Endothelial cell of umbilical vein (primary cell): ENCODE data around the gene THUMPD2.

ENCODE experiments used
- CTCF ChIP-seq, 2 donors: IDR thresholded peaks; 1 replicate in 1 of 2; 2 replicates in 1 of 2; pipeline ENCODE4 v1.5.1; 2011; ENCODE audit warnings: low read length in 2 of 2, mild to moderate bottlenecking in 2 of 2, moderate library complexity in 2 of 2, control low read depth in 1 of 2, inconsistent platforms in 1 of 2, low read depth in 1 of 2; ENCODE audit not compliant: insufficient read depth in 1 of 2; ENCODE audit errors: extremely low read depth in 1 of 2
- EZH2 ChIP-seq: IDR thresholded peaks from 2 replicates; pipeline ENCODE4 v1.6.1; 2012; ENCODE audit warnings: borderline replicate concordance, low read depth, mild to moderate bottlenecking, moderate library complexity, low read length, inconsistent platforms; ENCODE audit not compliant: severe bottlenecking
- POLR2A ChIP-seq: IDR thresholded peaks from 2 replicates; pipeline ENCODE4 v1.6.1; 2012; ENCODE audit warnings: low read depth, mild to moderate bottlenecking, control low read depth, low read length
- TF ChIP-seq, protein P1 (sequence below): IDR thresholded peaks from 2 replicates; pipeline ENCODE4 v1.6.1; 2011; ENCODE audit not compliant: insufficient read depth, insufficient read length

DNA sequence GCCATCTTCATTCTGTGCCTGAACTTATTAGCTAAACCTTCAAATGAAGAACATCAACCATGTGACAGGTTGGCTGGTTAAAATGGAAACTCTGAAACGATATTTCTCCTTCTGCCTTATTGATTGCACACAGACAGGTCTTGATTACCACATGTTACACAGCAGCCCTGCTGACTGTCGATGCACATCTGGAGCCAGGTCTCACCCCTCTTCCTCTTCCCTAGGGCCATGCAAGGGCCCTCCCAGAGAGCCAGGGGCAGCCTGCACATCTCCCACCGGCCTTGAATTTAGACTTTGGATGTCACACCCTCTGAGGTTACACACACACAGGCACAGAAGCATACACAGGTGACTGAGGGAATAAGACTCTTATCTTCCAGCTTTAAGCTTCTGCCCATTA lies 68.3 kb downstream of the THUMPD2 start:
- TF ChIP-seq CTCF (IDR thresholded peaks at IDR 0.05; ENCODE audit: extremely low read depth in 1 of 2, insufficient read depth in 1 of 2, low read depth in 1 of 2, low read length in 2 of 2) (no peak), EZH2 (no peak), POLR2A (no peak)
- TF ChIP-seq, protein P1, sequence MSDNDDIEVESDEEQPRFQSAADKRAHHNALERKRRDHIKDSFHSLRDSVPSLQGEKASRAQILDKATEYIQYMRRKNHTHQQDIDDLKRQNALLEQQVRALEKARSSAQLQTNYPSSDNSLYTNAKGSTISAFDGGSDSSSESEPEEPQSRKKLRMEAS: no peak
